GM10266 (cell line): ENCODE data around the gene ACR.

Source experiments
- DNase-seq: peaks from one replicate; pipeline ENCODE4 v3.0.0; 2012; ENCODE audit errors: extremely low spot score
- TF ChIP-seq, protein P1 (sequence below): IDR thresholded peaks from 2 replicates; pipeline ENCODE4 v1.5.1; 2012; ENCODE audit warnings: mild to moderate bottlenecking, low read depth; ENCODE audit not compliant: control insufficient read depth, insufficient read depth; ENCODE audit errors: missing control alignments

The ACR gene

DNA sequence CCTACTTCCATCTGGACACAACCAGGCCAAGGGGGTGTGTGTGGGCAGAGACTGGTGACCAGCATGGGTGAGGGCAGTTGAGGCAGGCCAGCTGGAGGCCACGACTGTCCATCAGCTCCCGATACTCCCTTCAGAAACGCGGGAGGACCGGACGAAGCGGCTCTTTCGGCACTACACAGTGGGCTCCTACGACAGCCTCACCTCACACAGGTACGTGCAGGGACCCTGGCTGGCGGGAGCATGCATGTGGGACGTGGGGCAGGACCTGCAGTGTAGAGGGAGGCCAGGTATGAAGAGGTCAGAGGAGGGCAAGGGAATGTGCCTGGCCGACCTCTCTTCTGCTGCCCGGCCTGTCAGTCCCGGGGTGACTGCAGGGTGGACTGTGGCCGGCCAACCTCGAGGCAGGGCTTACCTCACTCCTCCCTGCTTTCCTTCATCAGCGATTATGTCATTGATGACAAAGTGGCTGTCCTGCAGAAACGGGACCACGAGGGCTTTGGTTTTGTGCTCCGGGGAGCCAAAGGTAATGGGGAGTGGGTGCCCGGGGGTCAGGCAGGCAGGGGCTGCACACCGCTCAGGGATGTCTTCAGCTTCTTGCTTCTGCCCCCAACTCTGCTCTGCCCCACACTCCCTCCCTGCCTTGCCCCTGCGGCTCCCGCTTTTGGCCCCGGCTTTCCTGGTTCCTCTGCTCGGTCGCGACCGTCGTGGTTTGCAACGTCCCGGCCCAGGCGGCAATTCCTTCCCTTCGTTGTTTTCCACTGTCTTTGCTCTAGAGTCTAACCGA, 34.1 kb upstream of the ACR start:
- DNase-seq: no peak
- TF ChIP-seq, protein P1, sequence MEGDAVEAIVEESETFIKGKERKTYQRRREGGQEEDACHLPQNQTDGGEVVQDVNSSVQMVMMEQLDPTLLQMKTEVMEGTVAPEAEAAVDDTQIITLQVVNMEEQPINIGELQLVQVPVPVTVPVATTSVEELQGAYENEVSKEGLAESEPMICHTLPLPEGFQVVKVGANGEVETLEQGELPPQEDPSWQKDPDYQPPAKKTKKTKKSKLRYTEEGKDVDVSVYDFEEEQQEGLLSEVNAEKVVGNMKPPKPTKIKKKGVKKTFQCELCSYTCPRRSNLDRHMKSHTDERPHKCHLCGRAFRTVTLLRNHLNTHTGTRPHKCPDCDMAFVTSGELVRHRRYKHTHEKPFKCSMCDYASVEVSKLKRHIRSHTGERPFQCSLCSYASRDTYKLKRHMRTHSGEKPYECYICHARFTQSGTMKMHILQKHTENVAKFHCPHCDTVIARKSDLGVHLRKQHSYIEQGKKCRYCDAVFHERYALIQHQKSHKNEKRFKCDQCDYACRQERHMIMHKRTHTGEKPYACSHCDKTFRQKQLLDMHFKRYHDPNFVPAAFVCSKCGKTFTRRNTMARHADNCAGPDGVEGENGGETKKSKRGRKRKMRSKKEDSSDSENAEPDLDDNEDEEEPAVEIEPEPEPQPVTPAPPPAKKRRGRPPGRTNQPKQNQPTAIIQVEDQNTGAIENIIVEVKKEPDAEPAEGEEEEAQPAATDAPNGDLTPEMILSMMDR: no peak

DNA sequence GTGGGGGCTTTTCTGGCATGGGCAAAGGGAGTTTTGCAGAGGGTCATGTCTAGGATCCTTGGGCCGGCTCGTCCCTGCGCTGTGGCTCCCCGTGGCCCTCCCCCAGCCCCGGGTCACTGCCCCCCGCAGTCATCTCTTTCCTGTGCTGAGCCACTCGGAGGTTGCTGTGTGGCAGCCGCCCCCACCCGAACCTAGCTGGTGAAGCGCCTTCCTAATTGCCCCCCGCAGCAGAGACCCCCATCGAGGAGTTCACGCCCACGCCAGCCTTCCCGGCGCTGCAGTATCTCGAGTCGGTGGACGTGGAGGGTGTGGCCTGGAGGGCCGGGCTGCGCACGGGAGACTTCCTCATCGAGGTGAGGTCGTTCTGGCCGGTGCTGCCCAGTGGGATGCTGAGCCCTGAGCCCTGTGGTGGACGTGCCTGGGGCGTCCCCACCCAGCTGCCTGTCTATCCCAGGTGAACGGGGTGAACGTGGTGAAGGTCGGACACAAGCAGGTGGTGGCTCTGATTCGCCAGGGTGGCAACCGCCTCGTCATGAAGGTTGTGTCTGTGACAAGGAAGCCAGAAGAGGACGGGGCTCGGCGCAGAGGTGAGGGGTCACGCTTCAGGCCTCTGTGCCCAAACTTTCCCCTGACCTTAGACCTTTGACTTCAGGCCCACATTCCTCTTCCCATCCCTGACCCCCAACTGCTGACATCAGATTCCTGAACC, 33.3 kb upstream of the ACR start:
- TF ChIP-seq, protein P1: no peak

DNA sequence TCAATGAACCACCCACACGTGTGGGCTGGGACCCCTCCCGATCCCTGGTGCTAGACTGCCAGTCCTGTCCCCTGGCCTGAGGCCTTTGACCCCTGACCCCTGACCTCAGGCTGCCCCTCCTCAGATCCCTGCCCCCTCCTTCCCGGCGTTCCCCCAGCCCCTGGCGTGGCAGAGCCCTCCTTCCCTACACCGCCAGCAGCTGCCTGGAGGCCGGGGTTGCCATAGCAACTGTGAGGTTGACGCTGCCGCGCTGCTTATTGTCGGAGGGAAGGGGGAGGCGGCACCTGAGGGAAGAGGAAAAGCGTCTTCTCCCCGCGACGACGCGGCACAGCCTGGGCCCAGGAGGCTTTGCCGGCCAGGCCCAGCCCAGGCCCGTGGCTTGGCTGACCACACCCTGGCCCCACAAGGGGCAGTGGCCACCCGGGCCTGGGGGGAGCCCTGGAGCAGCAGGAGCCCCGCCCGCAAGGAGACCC, 32.7 kb upstream of the ACR start:
- no peak for DNase-seq
- TF ChIP-seq, protein P1: no peak

More for the DNA sequence above, 33.3 kb upstream of the ACR start:
- DNase-seq: no peak

DNA sequence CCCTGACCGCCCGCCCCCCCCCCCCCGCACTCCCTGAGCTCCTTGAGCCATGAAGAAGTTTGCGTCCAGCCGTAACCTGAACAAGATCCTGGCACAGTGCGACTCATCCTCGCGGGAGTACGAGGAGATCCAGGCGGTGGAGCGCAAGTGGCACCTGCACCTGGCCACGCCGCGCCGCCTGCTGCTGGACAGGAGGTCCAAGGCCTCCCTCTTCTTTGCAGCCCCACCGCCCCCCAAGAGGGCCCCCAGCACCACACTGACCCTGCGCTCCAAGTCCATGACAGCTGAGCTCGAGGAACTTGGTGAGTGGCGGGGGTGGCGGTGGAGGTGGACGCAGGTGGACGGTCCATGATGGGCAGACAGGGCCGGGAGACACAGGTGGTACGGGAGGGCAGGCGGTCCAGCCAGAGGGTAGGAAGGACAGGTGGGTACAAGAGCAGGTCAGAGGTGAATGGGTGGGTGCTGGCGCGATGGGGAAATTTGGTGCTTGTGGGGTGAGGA, 32.1 kb upstream of the ACR start:
- TF ChIP-seq, protein P1: no peak
- DNase-seq: no peak

DNA sequence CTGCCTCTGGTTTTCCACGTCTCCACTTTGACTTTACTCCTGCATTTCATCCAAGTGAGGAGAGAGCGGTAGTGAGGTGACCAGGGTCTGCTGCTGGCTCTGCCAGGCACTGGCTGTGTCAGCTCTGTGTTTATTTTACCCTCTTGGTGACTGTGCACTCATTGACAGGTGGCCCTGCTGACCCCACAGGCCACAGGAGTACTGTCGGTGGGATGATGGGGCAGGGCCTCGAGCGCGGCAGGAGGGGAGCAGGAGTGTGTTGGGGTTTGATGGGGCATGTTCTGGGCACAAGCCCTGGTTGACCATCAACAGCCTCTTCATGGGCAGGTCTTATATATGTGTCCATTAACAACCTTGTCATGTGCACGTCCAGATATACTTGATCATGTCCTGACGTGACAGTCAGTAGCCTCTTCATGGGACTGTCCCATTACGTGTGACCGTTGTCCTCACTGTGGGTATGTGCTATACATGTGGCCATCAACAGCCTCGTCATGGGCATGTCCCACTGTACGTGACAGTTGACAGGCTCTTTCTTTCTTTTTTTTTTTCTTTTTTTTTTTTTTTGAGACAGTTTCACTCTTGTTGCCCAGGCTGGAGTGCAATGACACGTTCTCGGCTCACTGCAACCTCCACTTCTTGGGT, 31.4 kb upstream of the ACR start:
- no peak for DNase-seq
- TF ChIP-seq, protein P1: no peak

DNA sequence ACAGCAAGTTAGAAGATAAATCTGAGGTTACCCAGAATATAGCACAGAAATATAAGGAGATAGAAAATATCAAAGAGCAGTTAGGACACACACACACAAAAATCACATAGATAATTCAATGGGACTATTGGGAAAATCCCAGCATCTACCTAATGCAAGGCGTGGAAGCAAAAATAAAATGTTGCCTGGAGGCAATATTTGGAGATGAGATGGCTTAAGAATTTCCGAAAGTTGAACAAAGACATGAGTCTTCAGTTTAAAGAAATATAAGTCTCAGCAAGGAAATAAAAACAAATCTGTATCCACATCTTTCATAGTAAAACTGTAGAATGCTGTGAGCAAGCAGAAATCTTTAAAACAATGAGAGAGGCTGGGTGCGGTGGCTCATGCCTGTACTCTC, 29.5 kb upstream of the ACR start:
- no peak for DNase-seq
- TF ChIP-seq, protein P1: no peak
